HPDE6-E6E7 (cell line): ENCODE measurements around the gene SUN1.
"Not testable (repeated sequence)": the region's sequence is repeated elsewhere in the genome, so short reads cannot be mapped to it uniquely, and the experiment has no call there.

Experiments used
- DNase-seq: peaks from one replicate; pipeline ENCODE4 v3.0.0; 2011; ENCODE audit warnings: missing footprints; ENCODE audit errors: extremely low spot score

Gene SUN1

GRCh38 chr7:835021-835420 is 2.7 kb downstream of the SUN1 start:
- DNase-seq, result no peak

GRCh38 chr7:835485-836401 is 3.5 kb downstream of the SUN1 start:
- DNase-seq, result peak; percentile 69

GRCh38 chr7:836429-836828 is 4.2 kb downstream of the SUN1 start:
- no peak for DNase-seq

GRCh38 chr7:837001-837400 is 4.7 kb downstream of the SUN1 start:
- no peak for DNase-seq

GRCh38 chr7:840001-840600 is 7.8 kb downstream of the SUN1 start:
- no peak for DNase-seq

GRCh38 chr7:841943-842342 is 9.7 kb downstream of the SUN1 start:
- no peak for DNase-seq

- DNase-seq, result no peak
These were observed 10.3 kb downstream of the SUN1 start for GRCh38 chr7:842431-843031.

- DNase-seq, result no peak
These were observed 11.0 kb downstream of the SUN1 start for GRCh38 chr7:843230-843629.

GRCh38 chr7:844043-844442 is 11.8 kb downstream of the SUN1 start:
- DNase-seq, result no peak

- no peak for DNase-seq
These were observed 12.2 kb downstream of the SUN1 start for GRCh38 chr7:844514-844913.

- DNase-seq, result no peak
These were observed 12.8 kb downstream of the SUN1 start for GRCh38 chr7:845091-845490.

GRCh38 chr7:845731-846130 is 13.5 kb downstream of the SUN1 start:
- no peak for DNase-seq

GRCh38 chr7:846958-847650 is 14.8 kb downstream of the SUN1 start:
- not testable (repeated sequence) for DNase-seq

GRCh38 chr7:847728-848127 is 15.5 kb downstream of the SUN1 start:
- DNase-seq, result not testable (repeated sequence)

GRCh38 chr7:849145-849544 is 16.9 kb downstream of the SUN1 start:
- DNase-seq, result no peak

- no peak for DNase-seq
These were observed 17.5 kb downstream of the SUN1 start for GRCh38 chr7:849781-850180.

- no peak for DNase-seq
These were observed 18.9 kb downstream of the SUN1 start for GRCh38 chr7:851204-851603.

- DNase-seq, result no peak
These were observed 21.3 kb downstream of the SUN1 start for GRCh38 chr7:853366-854117.

GRCh38 chr7:854118-854775 is 22.0 kb downstream of the SUN1 start:
- DNase-seq, result no peak

GRCh38 chr7:855686-856369 is 23.6 kb downstream of the SUN1 start:
- no peak for DNase-seq
